Colonic mucosa (tissue), 4 donors: ENCODE measurements around the gene BRD3OS. TPM values are rescaled to one million over a fixed set of nuclear protein-coding genes. Genes with fewer than 3 reads are reported as not detected.
"Not testable (repeated sequence)": the region's sequence is repeated elsewhere in the genome, so short reads cannot be mapped to it uniquely, and the experiment has no call there.

ENCODE experiments used
- DNase-seq: peaks from one replicate; pipeline ENCODE4 v3.0.0-alpha.2; 2020
- H3K27ac ChIP-seq: fragments of 200-600 bp; one replicate; pipeline ENCODE4 v1.8.0; 2021
- H3K27me3 ChIP-seq: fragments of 200-600 bp; one replicate; pipeline ENCODE4 v1.8.0; 2021
- H3K36me3 ChIP-seq: fragments of 200-600 bp; one replicate; pipeline ENCODE4 v1.8.0; 2021
- H3K4me1 ChIP-seq: fragments of 200-600 bp; one replicate; pipeline ENCODE4 v1.8.0; 2021; ENCODE audit warnings: mild to moderate bottlenecking
- H3K4me3 ChIP-seq: fragments of 200-600 bp; one replicate; pipeline ENCODE4 v1.8.0; 2021
- H3K9ac ChIP-seq, 2 donors: one replicate each; pipeline ENCODE4 v1.7.0; 2013; ENCODE audit warnings: control low read depth in 2 of 2, low read depth in 2 of 2, low read length in 2 of 2
- H3K9me3 ChIP-seq: fragments of 200-600 bp; one replicate; pipeline ENCODE4 v1.8.0; 2021
- intact Hi-C: fragments of 100-400 bp; cut with DNase I; formaldehyde crosslinking; loops from one replicate; pipeline ENCODE4 v1.14.1; 2022
- total RNA-seq, 2 donors: library from RNA; stranded (reverse); fragmentation: NEBNext Ultra II Directional in 1 of 2; extraction: Animal tissue kit (Norgen Biotek cat#: 25700) in 1 of 2; gene quantifications; one replicate each; pipeline ENCODE4 v1.2.1, GENCODE V29; 2021
- TF ChIP-seq, protein P1 (sequence below): fragments of 200-600 bp; IDR thresholded peaks from one replicate; pipeline ENCODE4 v1.8.0; 2022; ENCODE audit warnings: antibody characterized with exemption, mild to moderate bottlenecking
- donor health status: healthy.
- donor health status: DM: no; HTN: no; CAD: no.
- donor health status: DM: no; HTN: no; CAD: no.

Gene BRD3OS
- total RNA-seq, 2 donors from 2014 or later = 5.2 to 6.9 TPM

- Histone ChIP-seq H3K9me3 (no peaks in the 10 kb centered on the region), H3K27me3 (no peaks in the 10 kb centered on the region), H3K27ac (peak overlapping the region; percentile 93), H3K4me3 (peak overlapping the region; percentile 49), H3K9ac (peak overlapping the region; percentile 76 to 81), H3K36me3 (no peaks in the 10 kb centered on the region), H3K4me1 (peaks cover 3% of the 10 kb centered on the region)
- TF ChIP-seq, protein P1, sequence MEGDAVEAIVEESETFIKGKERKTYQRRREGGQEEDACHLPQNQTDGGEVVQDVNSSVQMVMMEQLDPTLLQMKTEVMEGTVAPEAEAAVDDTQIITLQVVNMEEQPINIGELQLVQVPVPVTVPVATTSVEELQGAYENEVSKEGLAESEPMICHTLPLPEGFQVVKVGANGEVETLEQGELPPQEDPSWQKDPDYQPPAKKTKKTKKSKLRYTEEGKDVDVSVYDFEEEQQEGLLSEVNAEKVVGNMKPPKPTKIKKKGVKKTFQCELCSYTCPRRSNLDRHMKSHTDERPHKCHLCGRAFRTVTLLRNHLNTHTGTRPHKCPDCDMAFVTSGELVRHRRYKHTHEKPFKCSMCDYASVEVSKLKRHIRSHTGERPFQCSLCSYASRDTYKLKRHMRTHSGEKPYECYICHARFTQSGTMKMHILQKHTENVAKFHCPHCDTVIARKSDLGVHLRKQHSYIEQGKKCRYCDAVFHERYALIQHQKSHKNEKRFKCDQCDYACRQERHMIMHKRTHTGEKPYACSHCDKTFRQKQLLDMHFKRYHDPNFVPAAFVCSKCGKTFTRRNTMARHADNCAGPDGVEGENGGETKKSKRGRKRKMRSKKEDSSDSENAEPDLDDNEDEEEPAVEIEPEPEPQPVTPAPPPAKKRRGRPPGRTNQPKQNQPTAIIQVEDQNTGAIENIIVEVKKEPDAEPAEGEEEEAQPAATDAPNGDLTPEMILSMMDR = no peak
- intact Hi-C loops = no loop called here
- DNase-seq = no peak
Observed at GRCh38 chr9:134068744-134069479, 43.6 kb downstream of the BRD3OS start.

- peaks cover 3% of the 10 kb centered on the region for H3K4me1 ChIP-seq
- no peak for DNase-seq
- no peaks in the 10 kb centered on the region for H3K36me3 ChIP-seq
- no peak overlapping the region for H3K9ac ChIP-seq
- H3K27me3 ChIP-seq = no peaks in the 10 kb centered on the region
- TF ChIP-seq, protein P1 = no peak
- intact Hi-C loops = loop anchor here (2.0 kb wide), 1 partner anchor 61 kb away; no protein-coding TSS in a partner anchor
- H3K9me3 ChIP-seq = no peaks in the 10 kb centered on the region
- H3K27ac ChIP-seq = no peak overlapping the region
- no peak overlapping the region for H3K4me3 ChIP-seq
Observed at GRCh38 chr9:134069480-134070399, 44.5 kb downstream of the BRD3OS start.

DNA sequence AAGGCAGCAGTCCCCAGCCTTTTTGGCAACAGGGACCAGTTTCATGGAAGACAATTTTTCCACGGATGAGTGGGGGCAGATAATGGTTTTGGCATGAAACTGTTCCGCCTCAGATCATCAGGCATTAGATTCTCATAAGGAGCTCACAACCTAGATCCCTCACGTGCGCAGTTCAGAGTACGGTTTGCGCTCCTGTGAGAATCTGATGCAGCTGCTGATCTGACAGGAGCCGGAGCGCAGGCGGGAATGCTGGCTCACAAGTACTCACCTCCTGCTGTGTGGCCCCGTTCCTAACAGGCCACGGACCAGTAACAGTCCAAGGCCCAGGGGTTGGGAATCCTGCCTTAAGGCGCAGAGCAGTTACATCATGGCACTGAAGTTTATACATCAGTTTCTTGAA, 45.9 kb downstream of the BRD3OS start:
- Histone ChIP-seq H3K4me1 (no peaks in the 10 kb centered on the region), H3K36me3 (no peaks in the 10 kb centered on the region), H3K27me3 (no peaks in the 10 kb centered on the region), H3K9me3 (no peaks in the 10 kb centered on the region), H3K9ac (no peak overlapping the region), H3K27ac (no peak overlapping the region), H3K4me3 (no peak overlapping the region)
- TF ChIP-seq, protein P1 = no peak
- DNase-seq = no peak
- intact Hi-C loops = loop anchor here (2.0 kb wide), 1 partner anchor 60 kb away; no protein-coding TSS in a partner anchor

DNA sequence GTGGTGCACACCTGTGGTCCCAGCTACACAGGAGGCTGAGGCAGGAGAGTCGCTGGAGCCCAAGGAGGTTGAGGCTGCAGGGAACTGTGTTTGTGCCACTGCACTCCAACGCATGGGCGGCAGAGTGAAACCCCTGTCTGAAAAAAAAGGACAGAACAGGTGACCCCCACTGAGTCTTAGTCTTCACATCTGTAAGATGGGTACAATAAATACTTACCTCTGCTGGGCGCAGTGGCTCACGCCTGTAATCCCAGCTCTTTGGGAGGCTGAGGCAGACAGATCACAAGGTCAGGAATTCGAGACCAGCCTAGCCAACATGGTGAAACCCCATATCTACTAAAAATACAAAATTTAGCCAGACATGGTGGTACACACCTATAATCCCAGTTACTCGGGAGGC, 47.4 kb downstream of the BRD3OS start:
- H3K4me1 ChIP-seq, H3K27me3 ChIP-seq, H3K27ac ChIP-seq, DNase-seq, H3K9me3 ChIP-seq, H3K36me3 ChIP-seq, H3K4me3 ChIP-seq, H3K9ac ChIP-seq, intact Hi-C loops: not testable (repeated sequence)

- H3K4me1 ChIP-seq = no peaks in the 10 kb centered on the region
- H3K4me3 ChIP-seq = no peak overlapping the region
- no peaks in the 10 kb centered on the region for H3K36me3 ChIP-seq
- no peaks in the 10 kb centered on the region for H3K9me3 ChIP-seq
- intact Hi-C loops = no loop called here
- H3K27me3 ChIP-seq = no peaks in the 10 kb centered on the region
- no peak for DNase-seq
- no peak overlapping the region for H3K27ac ChIP-seq
- H3K9ac ChIP-seq = no peak overlapping the region
- TF ChIP-seq, protein P1 = no peak
Observed at GRCh38 chr9:134073500-134073899, 48.2 kb downstream of the BRD3OS start.

DNA sequence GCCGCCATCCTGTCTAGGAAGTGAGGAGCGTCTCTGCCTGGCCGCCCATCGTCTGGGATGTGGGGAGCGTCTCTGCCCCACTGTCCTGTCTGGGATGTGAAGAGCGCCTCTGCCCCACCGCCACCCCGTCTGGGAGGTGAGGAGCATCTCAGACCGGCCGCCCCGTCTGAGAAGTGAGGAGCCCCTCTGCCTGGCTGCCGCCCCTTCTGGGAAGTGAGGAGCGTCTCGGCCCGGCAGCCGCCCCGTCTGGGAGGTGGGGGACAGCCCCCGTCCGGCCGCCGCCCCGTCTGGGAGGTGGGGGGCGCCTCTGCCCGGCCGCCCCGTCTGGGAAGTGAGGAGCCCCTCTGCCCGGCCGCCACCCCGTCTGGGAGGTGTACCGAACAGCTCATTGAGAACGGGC, 50.4 kb downstream of the BRD3OS start:
- H3K27ac ChIP-seq, H3K9ac ChIP-seq, intact Hi-C loops, H3K36me3 ChIP-seq, H3K4me3 ChIP-seq, H3K4me1 ChIP-seq, H3K27me3 ChIP-seq, DNase-seq, H3K9me3 ChIP-seq: not testable (repeated sequence)
